K562 (cell line): ENCODE results near the gene KLHL22. TPM values are rescaled to one million over a fixed set of nuclear protein-coding genes. Genes with fewer than 3 reads are reported as not detected.

ENCODE experiments used
- CBX1 ChIP-seq: sonication (generic); IDR thresholded peaks from 2 replicates; pipeline ENCODE4 v1.6.1; 2016; ENCODE audit warnings: antibody characterized with exemption, low read depth, mild to moderate bottlenecking
- CHD1 ChIP-seq: fragments of 200-600 bp; sonication (generic); IDR thresholded peaks from one replicate; pipeline ENCODE4 v1.6.1; 2012; ENCODE audit warnings: mild to moderate bottlenecking, moderate library complexity, low read length, inconsistent platforms
- GTF2E2 ChIP-seq: fragments of 200-800 bp; sonication (Bioruptor generic); IDR thresholded peaks from 2 replicates; pipeline ENCODE4 v1.6.1; 2016; ENCODE audit warnings: missing genetic modification characterization, missing compliant biosample characterization
- LARP7 ChIP-seq: fragments of 450-650 bp; IDR thresholded peaks from 2 replicates; pipeline ENCODE4 v1.6.1; 2016
- MCM7 ChIP-seq, 2 experiments: fragments of 450-650 bp; IDR thresholded peaks; 2 replicates each; pipeline ENCODE4 v1.6.1; 2016 to 2018
- NR1H2 ChIP-seq: sonication (generic); formaldehyde crosslinking; IDR thresholded peaks from 2 replicates; pipeline ENCODE4 v1.4.0; 2020; ENCODE audit warnings: mild to moderate bottlenecking, missing genetic modification reagents
- NR3C1 ChIP-seq: sonication (generic); formaldehyde crosslinking; IDR thresholded peaks from 2 replicates; pipeline ENCODE4 v1.8.1; 2022; ENCODE audit warnings: missing genetic modification reagents
- SMARCA5 ChIP-seq: fragments of 450-650 bp; IDR thresholded peaks from 2 replicates; pipeline ENCODE4 v1.6.1; 2016
- TCF3 ChIP-seq: sonication (generic); formaldehyde crosslinking; IDR thresholded peaks from 2 replicates; pipeline ENCODE4 v1.4.0; 2020; ENCODE audit warnings: mild to moderate bottlenecking, missing genetic modification reagents
- ZNF316 ChIP-seq: fragments of 450-650 bp; IDR thresholded peaks from 2 replicates; pipeline ENCODE4 v1.6.1; 2016
- ZNF561 ChIP-seq: fragments of 450-650 bp; formaldehyde crosslinking; conservative IDR thresholded peaks from 2 replicates; pipeline ENCODE4 v1.4.0; 2020; ENCODE audit warnings: mild to moderate bottlenecking, moderate library complexity
- ZNF583 ChIP-seq: fragments of 250-450 bp; sonication (Bioruptor Pico); IDR thresholded peaks from 2 replicates; pipeline ENCODE4 v1.4.0; 2020
- polyA plus RNA-seq, 8 experiments: library from polyadenylated mRNA; depleted of rRNA in 4 of 8; stranded (reverse) in 5 of 8; unstranded in 3 of 8; fragments of >200 nt; fragmentation: Nextera tagmentation in 2 of 8; fragmentation: Illumina TruSeq in 1 of 8; extraction: Ambion mirVana in 2 of 8; extraction: Trizol in 1 of 8; gene quantifications; 2 replicates each; pipeline versions ENCODE4 v1.2.1 to v1.2.3, GENCODE V29; 2011 to 2014; ENCODE audit warnings: inconsistent platforms in 1 of 8, missing spikeins in 1 of 8
- total RNA-seq, 7 experiments: library from RNA; depleted of rRNA in 6 of 7; stranded (reverse); fragments of >200 nt in 6 of 7; fragmentation: Illumina TruSeq in 2 of 7; extraction: Trizol in 2 of 7; gene quantifications; 2 replicates each; pipeline versions ENCODE4 v1.2.1 to v1.2.3, GENCODE V29; 2011 to 2021; ENCODE audit warnings: low replicate concordance in 1 of 7
- TF ChIP-seq, protein P1 (sequence below): sonication (generic); formaldehyde crosslinking; IDR thresholded peaks from 2 replicates; pipeline ENCODE4 v1.8.1; 2023; ENCODE audit warnings: mild to moderate bottlenecking, missing genetic modification reagents
- TF ChIP-seq, protein P2 (sequence below): sonication (generic); formaldehyde crosslinking; IDR thresholded peaks from 2 replicates; pipeline ENCODE4 v1.8.0; 2022; ENCODE audit warnings: mild to moderate bottlenecking, missing genetic modification reagents
- TF ChIP-seq, protein P3 (sequence below): IDR thresholded peaks from 2 replicates; pipeline ENCODE4 v1.6.1; 2014; ENCODE audit warnings: antibody characterized with exemption
- TF ChIP-seq, protein P4 (sequence below): fragments of 200-800 bp; sonication (Bioruptor generic); IDR thresholded peaks from 2 replicates; pipeline ENCODE4 v1.6.1; 2017; ENCODE audit warnings: missing genetic modification characterization, missing compliant biosample characterization
- TF ChIP-seq, protein P5 (sequence below), 2 experiments: fragments of 450-650 bp; IDR thresholded peaks; 2 replicates each; pipeline ENCODE4 v1.6.1; 2018; ENCODE audit warnings: mild to moderate bottlenecking in 2 of 2, low read depth in 1 of 2; ENCODE audit not compliant: partially characterized antibody in 2 of 2

The KLHL22 gene
- total and polyA plus RNA-seq, 9 of the 15 experiments (the other 6 are each of a cell fraction or from before 2014, with no cell fraction given), result 1.3 to 25.6 (median 15.2) TPM

DNA sequence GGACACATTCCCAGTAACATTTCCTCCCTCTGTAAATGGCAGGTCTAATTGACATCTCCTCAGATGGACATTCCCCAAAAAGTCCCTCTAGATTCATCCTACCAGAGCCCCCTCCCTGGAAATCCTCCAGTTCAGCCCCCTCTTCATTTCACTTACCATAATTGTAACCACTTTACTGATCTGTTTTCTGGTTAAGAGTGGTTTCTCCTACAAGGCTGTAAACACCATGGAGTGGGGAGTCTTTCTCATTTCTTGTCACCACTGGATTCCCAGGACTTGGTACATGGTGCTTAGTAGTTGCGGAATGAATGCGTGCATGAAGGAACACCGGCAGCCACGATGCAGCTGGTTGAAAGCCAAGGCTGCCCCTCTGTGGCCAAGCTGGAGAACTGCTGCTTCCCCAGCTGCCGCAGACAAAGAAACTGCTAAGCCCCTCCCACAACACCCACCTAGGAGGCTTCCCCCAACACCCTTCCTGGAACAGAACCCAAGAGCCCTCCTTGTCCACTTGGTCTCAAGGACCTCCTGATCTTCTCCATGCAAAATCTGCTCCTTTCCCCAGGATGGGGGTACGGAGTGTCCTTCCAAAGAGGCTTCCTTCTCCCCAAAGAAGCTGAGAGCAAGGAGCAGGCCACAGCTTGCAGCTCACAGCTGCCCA, 39.4 kb downstream of the KLHL22 start (continued):
- TF ChIP-seq, protein P1, sequence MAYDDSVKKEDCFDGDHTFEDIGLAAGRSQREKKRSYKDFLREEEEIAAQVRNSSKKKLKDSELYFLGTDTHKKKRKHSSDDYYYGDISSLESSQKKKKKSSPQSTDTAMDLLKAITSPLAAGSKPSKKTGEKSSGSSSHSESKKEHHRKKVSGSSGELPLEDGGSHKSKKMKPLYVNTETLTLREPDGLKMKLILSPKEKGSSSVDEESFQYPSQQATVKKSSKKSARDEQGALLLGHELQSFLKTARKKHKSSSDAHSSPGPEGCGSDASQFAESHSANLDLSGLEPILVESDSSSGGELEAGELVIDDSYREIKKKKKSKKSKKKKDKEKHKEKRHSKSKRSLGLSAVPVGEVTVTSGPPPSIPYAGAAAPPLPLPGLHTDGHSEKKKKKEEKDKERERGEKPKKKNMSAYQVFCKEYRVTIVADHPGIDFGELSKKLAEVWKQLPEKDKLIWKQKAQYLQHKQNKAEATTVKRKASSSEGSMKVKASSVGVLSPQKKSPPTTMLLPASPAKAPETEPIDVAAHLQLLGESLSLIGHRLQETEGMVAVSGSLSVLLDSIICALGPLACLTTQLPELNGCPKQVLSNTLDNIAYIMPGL (CRISPR knock-in tag), result no peak; the same call in 1 of the 2 replicates
- TF ChIP-seq ZNF561 (CRISPR knock-in tag) (no peak), MCM7 (IDR thresholded peaks at IDR 0.05) (no peak), GTF2E2 (tag) (no peak), CBX1 (no peak), LARP7 (no peak; the same call in 1 of the 2 replicates), NR1H2 (CRISPR knock-in tag) (peak; percentile 55; the same call in 1 of the 2 replicates), SMARCA5 (peak; percentile 84; the same call in 1 of the 2 replicates), ZNF583 (peak; percentile 50; the same call in 1 of the 2 replicates), ZNF316 (no peak), CHD1 (no peak), NR3C1 (no peak), TCF3 (CRISPR knock-in tag) (peak; percentile 26; the same call in 1 of the 2 replicates)
- TF ChIP-seq, protein P2, sequence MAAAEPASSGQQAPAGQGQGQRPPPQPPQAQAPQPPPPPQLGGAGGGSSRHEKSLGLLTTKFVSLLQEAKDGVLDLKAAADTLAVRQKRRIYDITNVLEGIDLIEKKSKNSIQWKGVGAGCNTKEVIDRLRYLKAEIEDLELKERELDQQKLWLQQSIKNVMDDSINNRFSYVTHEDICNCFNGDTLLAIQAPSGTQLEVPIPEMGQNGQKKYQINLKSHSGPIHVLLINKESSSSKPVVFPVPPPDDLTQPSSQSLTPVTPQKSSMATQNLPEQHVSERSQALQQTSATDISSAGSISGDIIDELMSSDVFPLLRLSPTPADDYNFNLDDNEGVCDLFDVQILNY (CRISPR knock-in tag), result peak; percentile 93; the same call in 1 of the 2 replicates
- TF ChIP-seq, protein P3, sequence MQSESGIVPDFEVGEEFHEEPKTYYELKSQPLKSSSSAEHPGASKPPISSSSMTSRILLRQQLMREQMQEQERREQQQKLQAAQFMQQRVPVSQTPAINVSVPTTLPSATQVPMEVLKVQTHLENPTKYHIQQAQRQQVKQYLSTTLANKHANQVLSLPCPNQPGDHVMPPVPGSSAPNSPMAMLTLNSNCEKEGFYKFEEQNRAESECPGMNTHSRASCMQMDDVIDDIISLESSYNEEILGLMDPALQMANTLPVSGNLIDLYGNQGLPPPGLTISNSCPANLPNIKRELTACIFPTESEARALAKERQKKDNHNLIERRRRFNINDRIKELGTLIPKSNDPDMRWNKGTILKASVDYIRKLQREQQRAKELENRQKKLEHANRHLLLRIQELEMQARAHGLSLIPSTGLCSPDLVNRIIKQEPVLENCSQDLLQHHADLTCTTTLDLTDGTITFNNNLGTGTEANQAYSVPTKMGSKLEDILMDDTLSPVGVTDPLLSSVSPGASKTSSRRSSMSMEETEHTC, result peak; percentile 40; the same call in 1 of the 2 replicates
- TF ChIP-seq, protein P4, sequence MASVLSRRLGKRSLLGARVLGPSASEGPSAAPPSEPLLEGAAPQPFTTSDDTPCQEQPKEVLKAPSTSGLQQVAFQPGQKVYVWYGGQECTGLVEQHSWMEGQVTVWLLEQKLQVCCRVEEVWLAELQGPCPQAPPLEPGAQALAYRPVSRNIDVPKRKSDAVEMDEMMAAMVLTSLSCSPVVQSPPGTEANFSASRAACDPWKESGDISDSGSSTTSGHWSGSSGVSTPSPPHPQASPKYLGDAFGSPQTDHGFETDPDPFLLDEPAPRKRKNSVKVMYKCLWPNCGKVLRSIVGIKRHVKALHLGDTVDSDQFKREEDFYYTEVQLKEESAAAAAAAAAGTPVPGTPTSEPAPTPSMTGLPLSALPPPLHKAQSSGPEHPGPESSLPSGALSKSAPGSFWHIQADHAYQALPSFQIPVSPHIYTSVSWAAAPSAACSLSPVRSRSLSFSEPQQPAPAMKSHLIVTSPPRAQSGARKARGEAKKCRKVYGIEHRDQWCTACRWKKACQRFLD (CRISPR knock-in tag), result no peak
- TF ChIP-seq, protein P5, sequence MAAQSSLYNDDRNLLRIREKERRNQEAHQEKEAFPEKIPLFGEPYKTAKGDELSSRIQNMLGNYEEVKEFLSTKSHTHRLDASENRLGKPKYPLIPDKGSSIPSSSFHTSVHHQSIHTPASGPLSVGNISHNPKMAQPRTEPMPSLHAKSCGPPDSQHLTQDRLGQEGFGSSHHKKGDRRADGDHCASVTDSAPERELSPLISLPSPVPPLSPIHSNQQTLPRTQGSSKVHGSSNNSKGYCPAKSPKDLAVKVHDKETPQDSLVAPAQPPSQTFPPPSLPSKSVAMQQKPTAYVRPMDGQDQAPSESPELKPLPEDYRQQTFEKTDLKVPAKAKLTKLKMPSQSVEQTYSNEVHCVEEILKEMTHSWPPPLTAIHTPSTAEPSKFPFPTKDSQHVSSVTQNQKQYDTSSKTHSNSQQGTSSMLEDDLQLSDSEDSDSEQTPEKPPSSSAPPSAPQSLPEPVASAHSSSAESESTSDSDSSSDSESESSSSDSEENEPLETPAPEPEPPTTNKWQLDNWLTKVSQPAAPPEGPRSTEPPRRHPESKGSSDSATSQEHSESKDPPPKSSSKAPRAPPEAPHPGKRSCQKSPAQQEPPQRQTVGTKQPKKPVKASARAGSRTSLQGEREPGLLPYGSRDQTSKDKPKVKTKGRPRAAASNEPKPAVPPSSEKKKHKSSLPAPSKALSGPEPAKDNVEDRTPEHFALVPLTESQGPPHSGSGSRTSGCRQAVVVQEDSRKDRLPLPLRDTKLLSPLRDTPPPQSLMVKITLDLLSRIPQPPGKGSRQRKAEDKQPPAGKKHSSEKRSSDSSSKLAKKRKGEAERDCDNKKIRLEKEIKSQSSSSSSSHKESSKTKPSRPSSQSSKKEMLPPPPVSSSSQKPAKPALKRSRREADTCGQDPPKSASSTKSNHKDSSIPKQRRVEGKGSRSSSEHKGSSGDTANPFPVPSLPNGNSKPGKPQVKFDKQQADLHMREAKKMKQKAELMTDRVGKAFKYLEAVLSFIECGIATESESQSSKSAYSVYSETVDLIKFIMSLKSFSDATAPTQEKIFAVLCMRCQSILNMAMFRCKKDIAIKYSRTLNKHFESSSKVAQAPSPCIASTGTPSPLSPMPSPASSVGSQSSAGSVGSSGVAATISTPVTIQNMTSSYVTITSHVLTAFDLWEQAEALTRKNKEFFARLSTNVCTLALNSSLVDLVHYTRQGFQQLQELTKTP (IDR thresholded peaks at IDR 0.05; ENCODE audit: low read depth in 1 of 2, partially characterized antibody in 2 of 2), result no peak
